Transverse colon (tissue), 4 donors: Measurements from ENCODE around the gene RABGGTA. TPM values are rescaled to one million over a fixed set of nuclear protein-coding genes. Genes with fewer than 3 reads are reported as not detected.

Experiments used
- DNase-seq: peaks from one replicate; pipeline ENCODE4 v3.0.0-alpha.2; 2019
- H3K27ac ChIP-seq, 4 donors: fragments of 200-600 bp; sonication (generic); 2 replicates each; pipeline ENCODE4 v1.5.1; 2016 to 2018; ENCODE audit warnings: inconsistent platforms in 4 of 4
- H3K27me3 ChIP-seq: fragments of 200-600 bp; sonication (generic); 2 replicates; pipeline ENCODE4 v1.5.1; 2017; ENCODE audit warnings: inconsistent platforms
- H3K36me3 ChIP-seq, 4 donors: fragments of 200-600 bp; sonication (generic); 2 replicates each; pipeline ENCODE4 v1.5.1; 2017 to 2019; ENCODE audit warnings: inconsistent platforms in 4 of 4
- H3K4me1 ChIP-seq, 4 donors: fragments of 200-600 bp; sonication (generic); 2 replicates each; pipeline ENCODE4 v1.5.1; 2017 to 2020; ENCODE audit warnings: inconsistent platforms in 4 of 4
- H3K4me3 ChIP-seq, 4 donors: fragments of 200-600 bp; sonication (generic); 1 replicate in 1 of 4; 2 replicates in 3 of 4; pipeline versions ENCODE4 v1.5.1 to v1.6.1; 2017 to 2019; ENCODE audit warnings: inconsistent platforms in 4 of 4
- H3K9me3 ChIP-seq, 2 donors: fragments of 200-600 bp; sonication (generic); 2 replicates each; pipeline ENCODE4 v1.5.1; 2017 to 2019; ENCODE audit warnings: inconsistent platforms in 2 of 2
- CTCF ChIP-seq, 5 experiments: fragments of 200-600 bp in 3 of 5; fragments of 450-650 bp in 2 of 5; sonication (generic) in 3 of 5; IDR thresholded peaks; 1 replicate in 2 of 5; 2 replicates in 3 of 5; pipeline ENCODE4 v1.5.1; 2016 to 2017; ENCODE audit warnings: antibody characterized with exemption in 5 of 5, inconsistent platforms in 3 of 5, mild to moderate bottlenecking in 2 of 5, moderate library complexity in 1 of 5
- EP300 ChIP-seq: sonication (generic); formaldehyde crosslinking; IDR thresholded peaks from one replicate; pipeline ENCODE4 v1.6.1; 2017; ENCODE audit warnings: antibody characterized with exemption, low read depth
- POLR2A ChIP-seq: fragments of 450-650 bp; IDR thresholded peaks from one replicate; pipeline ENCODE4 v1.6.1; 2016; ENCODE audit warnings: antibody characterized with exemption, mild to moderate bottlenecking, moderate library complexity
- POLR2AphosphoS5 ChIP-seq, 3 donors: sonication (generic); formaldehyde crosslinking; IDR thresholded peaks; one replicate each; pipeline ENCODE4 v1.6.1; 2016; ENCODE audit warnings: antibody characterized with exemption in 3 of 3
- WGBS, 2 donors: methylation state at CpG; one replicate each; pipeline ENCODE4 v1.1.5; 2018; ENCODE audit warnings: low coverage in 1 of 2; 5-methylcytosine and 5-hydroxymethylcytosine counted together
- in situ Hi-C, 4 donors: fragments of 200-750 bp; cut with MboI; loops; one replicate each; pipeline versions ENCODE4 v1.15.0 to v1.15.1; 2017; ENCODE audit warnings: low sequenced_read_pairs in 3 of 4, low pct_ligation_motif_present in 1 of 4, low pct_unique_long_range_greater_than_20kb in 1 of 4
- intact Hi-C: fragments of 100-400 bp; cut with DNase I; formaldehyde crosslinking; loops from one replicate; pipeline ENCODE4 v1.15.1; 2023; ENCODE audit warnings: low total_unique reads
- total RNA-seq, 4 donors: library from RNA; depleted of rRNA; stranded (reverse); fragments of >200 nt; gene quantifications; one replicate each; pipeline ENCODE4 v1.1.0, GENCODE V29; 2016

The RABGGTA gene
- total RNA-seq, 4 donors from 2014 or later: 47.3 to 227 (median 53.0) TPM

- intact Hi-C loops: no loop called here
- DNase-seq: no peak
Observed at GRCh38 chr14:24283796-24284460, 12.5 kb upstream of the RABGGTA start.

GRCh38 chr14:24282736-24283135, 11.3 kb upstream of the RABGGTA start:
- WGBS, 2 donors: 94% methylated on average over 3 of the region's 3 CpGs; no CpG with 5 or more reads in 1 of the 2 donors
- no peak for DNase-seq
- H3K27me3 ChIP-seq: no peaks in the 10 kb centered on the region
- TF ChIP-seq EP300 (no peak), POLR2AphosphoS5 (IDR thresholded peaks at IDR 0.05) (no peak), CTCF (IDR thresholded peaks at IDR 0.05) (no peak)
- H3K9me3 ChIP-seq: no peaks in the 10 kb centered on the region
- in situ Hi-C loops: no loop called here
- H3K36me3 ChIP-seq: no peaks in the 10 kb centered on the region
- no peak overlapping the region for H3K4me3 ChIP-seq
- H3K4me1 ChIP-seq: no peaks in the 10 kb centered on the region
- no peak overlapping the region for H3K27ac ChIP-seq
- intact Hi-C loops: no loop called here

More at GRCh38 chr14:24283796-24284460, 12.5 kb upstream of the RABGGTA start:
- H3K4me1 ChIP-seq: no peaks in the 10 kb centered on the region
- no peak overlapping the region for H3K27ac ChIP-seq
- H3K27me3 ChIP-seq: no peaks in the 10 kb centered on the region
- TF ChIP-seq POLR2AphosphoS5 (IDR thresholded peaks at IDR 0.05) (no peak), CTCF (IDR thresholded peaks at IDR 0.05) (no peak), POLR2A (no peak), EP300 (no peak)
- no peaks in the 10 kb centered on the region for H3K9me3 ChIP-seq
- H3K36me3 ChIP-seq: no peaks in the 10 kb centered on the region
- in situ Hi-C loops: no loop called here
- 91% methylated on average over 5 of the region's 5 CpGs; no CpG with 5 or more reads in 1 of the 2 donors for WGBS, 2 donors
- H3K4me3 ChIP-seq: no peak overlapping the region

- Histone ChIP-seq H3K4me1 (no peaks in the 10 kb centered on the region), H3K4me3 (no peak overlapping the region), H3K27ac (no peak overlapping the region), H3K9me3 (no peaks in the 10 kb centered on the region), H3K27me3 (no peaks in the 10 kb centered on the region), H3K36me3 (no peaks in the 10 kb centered on the region)
- DNase-seq: no peak
- 79 to 92% methylated on average over 2 to 7 of the region's 7 CpGs for WGBS, 2 donors
- TF ChIP-seq CTCF (IDR thresholded peaks at IDR 0.05) (no peak), EP300 (no peak), POLR2AphosphoS5 (IDR thresholded peaks at IDR 0.05) (no peak), POLR2A (no peak)
- intact Hi-C loops: no loop called here
- in situ Hi-C loops: no loop called here
Observed at GRCh38 chr14:24281636-24282035, 10.2 kb upstream of the RABGGTA start.

- Histone ChIP-seq H3K27me3 (no peaks in the 10 kb centered on the region), H3K4me1 (no peaks in the 10 kb centered on the region), H3K36me3 (no peaks in the 10 kb centered on the region), H3K27ac (no peak overlapping the region), H3K4me3 (no peak overlapping the region), H3K9me3 (no peaks in the 10 kb centered on the region)
- in situ Hi-C loops: no loop called here
- WGBS, 2 donors: 92% methylated on average over 6 of the region's 6 CpGs; no CpG with 5 or more reads in 1 of the 2 donors
- DNase-seq: no peak
- TF ChIP-seq EP300 (no peak), CTCF (IDR thresholded peaks at IDR 0.05) (no peak), POLR2AphosphoS5 (IDR thresholded peaks at IDR 0.05) (no peak), POLR2A (no peak)
- intact Hi-C loops: no loop called here
Observed at GRCh38 chr14:24280797-24281460, 9.5 kb upstream of the RABGGTA start.
